Measurements from ENCODE around the gene FOXP1. TPM values are rescaled to one million over a fixed set of nuclear protein-coding genes. Genes with fewer than 3 reads are reported as not detected.

FOXP1 gene
- total and polyA plus RNA-seq, 2 of the 13 experiments (the other 11 are each of a cell fraction or from before 2014, with no cell fraction given), result 40.4 to 59.0 TPM

DNA sequence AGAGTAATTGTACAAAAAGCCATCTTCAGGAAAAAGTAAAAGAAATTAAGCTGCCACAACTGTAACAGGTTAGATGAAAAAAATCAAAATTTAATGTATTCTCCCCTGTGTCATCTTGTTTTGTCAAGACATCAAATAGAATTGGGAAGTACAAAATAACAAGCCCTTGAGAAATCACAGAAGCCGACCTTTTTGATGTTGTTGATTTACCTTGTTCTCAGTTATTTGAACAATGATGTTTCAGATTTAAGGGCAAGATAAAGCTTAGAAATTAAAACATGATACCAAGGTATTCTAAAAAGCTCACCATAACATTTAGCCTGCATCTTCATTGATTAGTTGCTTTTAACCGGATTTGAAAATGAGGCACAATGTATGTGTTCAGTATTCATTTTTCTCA is 523.0 kb downstream of the FOXP1 start (continued):
- TF ChIP-seq SOX5 (CRISPR knock-in tag; IDR thresholded peaks at IDR 0.05; ENCODE audit: borderline replicate concordance), result peak; percentile 94
- TF ChIP-seq RFXAP (CRISPR knock-in tag; IDR thresholded peaks at IDR 0.05; ENCODE audit: borderline replicate concordance), result no peak
- no peak for TF ChIP-seq NR1H2 (CRISPR knock-in tag; IDR thresholded peaks at IDR 0.05; ENCODE audit: borderline replicate concordance, low read depth)
- no peak for TF ChIP-seq ZSCAN31 (CRISPR knock-in tag; IDR thresholded peaks at IDR 0.05; ENCODE audit: low read depth)
- TF ChIP-seq, protein P1, sequence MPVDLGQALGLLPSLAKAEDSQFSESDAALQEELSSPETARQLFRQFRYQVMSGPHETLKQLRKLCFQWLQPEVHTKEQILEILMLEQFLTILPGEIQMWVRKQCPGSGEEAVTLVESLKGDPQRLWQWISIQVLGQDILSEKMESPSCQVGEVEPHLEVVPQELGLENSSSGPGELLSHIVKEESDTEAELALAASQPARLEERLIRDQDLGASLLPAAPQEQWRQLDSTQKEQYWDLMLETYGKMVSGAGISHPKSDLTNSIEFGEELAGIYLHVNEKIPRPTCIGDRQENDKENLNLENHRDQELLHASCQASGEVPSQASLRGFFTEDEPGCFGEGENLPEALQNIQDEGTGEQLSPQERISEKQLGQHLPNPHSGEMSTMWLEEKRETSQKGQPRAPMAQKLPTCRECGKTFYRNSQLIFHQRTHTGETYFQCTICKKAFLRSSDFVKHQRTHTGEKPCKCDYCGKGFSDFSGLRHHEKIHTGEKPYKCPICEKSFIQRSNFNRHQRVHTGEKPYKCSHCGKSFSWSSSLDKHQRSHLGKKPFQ (CRISPR knock-in tag; IDR thresholded peaks at IDR 0.05; ENCODE audit: insufficient replicate concordance), result no peak
- TF ChIP-seq CBX2 (IDR thresholded peaks at IDR 0.05; ENCODE audit: low read depth, low read length), result no peak
- TF ChIP-seq CBX2 (CRISPR knock-in tag; IDR thresholded peaks at IDR 0.05; ENCODE audit: low read depth), result no peak
- TF ChIP-seq ZNF841 (CRISPR knock-in tag; IDR thresholded peaks at IDR 0.05; ENCODE audit: borderline replicate concordance), result no peak
- 0 out of 2 replicates have a peak, but pooled peaks have one; percentile 31 for TF ChIP-seq ZNF792 (CRISPR knock-in tag; IDR thresholded peaks at IDR 0.05)
- TF ChIP-seq ISX (CRISPR knock-in tag; conservative IDR thresholded peaks at IDR 0.05), result no peak
- TF ChIP-seq SP2 (CRISPR knock-in tag; IDR thresholded peaks at IDR 0.05), result no peak
- no peak for TF ChIP-seq SNAI1 (CRISPR knock-in tag; IDR thresholded peaks at IDR 0.05; ENCODE audit: borderline replicate concordance)
- TF ChIP-seq ZBTB7A (CRISPR knock-in tag; IDR thresholded peaks at IDR 0.05), result no peak
- peak; percentile 39; the same call in 1 of the 2 replicates for TF ChIP-seq HNF4A (CRISPR knock-in tag; IDR thresholded peaks at IDR 0.05)
- TF ChIP-seq TCF12 (IDR thresholded peaks at IDR 0.05), result no peak
- no peak for TF ChIP-seq TCF12 (CRISPR knock-in tag; IDR thresholded peaks at IDR 0.05)
- TF ChIP-seq STAT5B (CRISPR knock-in tag; IDR thresholded peaks at IDR 0.05), result no peak
- peak; percentile 67 for TF ChIP-seq ELF3 (CRISPR knock-in tag; IDR thresholded peaks at IDR 0.05)
- TF ChIP-seq ZBTB1 (CRISPR knock-in tag; IDR thresholded peaks at IDR 0.05; ENCODE audit: borderline replicate concordance), result no peak
- no peak for TF ChIP-seq RORA (CRISPR knock-in tag; IDR thresholded peaks at IDR 0.05)
- no peak for TF ChIP-seq ZNF644 (CRISPR knock-in tag; IDR thresholded peaks at IDR 0.05; ENCODE audit: low read depth)
- TF ChIP-seq CENPX (CRISPR knock-in tag; IDR thresholded peaks at IDR 0.05), result no peak
- no peak for TF ChIP-seq NCOA1 (CRISPR knock-in tag; IDR thresholded peaks at IDR 0.05)
- no peak for TF ChIP-seq ZFYVE20 (CRISPR knock-in tag; IDR thresholded peaks at IDR 0.05; ENCODE audit: borderline replicate concordance, low read depth)
- peak; percentile 32; the same call in 1 of the 2 replicates for TF ChIP-seq FOSL1 (CRISPR knock-in tag; IDR thresholded peaks at IDR 0.05; ENCODE audit: borderline replicate concordance)
- TF ChIP-seq, protein P2, sequence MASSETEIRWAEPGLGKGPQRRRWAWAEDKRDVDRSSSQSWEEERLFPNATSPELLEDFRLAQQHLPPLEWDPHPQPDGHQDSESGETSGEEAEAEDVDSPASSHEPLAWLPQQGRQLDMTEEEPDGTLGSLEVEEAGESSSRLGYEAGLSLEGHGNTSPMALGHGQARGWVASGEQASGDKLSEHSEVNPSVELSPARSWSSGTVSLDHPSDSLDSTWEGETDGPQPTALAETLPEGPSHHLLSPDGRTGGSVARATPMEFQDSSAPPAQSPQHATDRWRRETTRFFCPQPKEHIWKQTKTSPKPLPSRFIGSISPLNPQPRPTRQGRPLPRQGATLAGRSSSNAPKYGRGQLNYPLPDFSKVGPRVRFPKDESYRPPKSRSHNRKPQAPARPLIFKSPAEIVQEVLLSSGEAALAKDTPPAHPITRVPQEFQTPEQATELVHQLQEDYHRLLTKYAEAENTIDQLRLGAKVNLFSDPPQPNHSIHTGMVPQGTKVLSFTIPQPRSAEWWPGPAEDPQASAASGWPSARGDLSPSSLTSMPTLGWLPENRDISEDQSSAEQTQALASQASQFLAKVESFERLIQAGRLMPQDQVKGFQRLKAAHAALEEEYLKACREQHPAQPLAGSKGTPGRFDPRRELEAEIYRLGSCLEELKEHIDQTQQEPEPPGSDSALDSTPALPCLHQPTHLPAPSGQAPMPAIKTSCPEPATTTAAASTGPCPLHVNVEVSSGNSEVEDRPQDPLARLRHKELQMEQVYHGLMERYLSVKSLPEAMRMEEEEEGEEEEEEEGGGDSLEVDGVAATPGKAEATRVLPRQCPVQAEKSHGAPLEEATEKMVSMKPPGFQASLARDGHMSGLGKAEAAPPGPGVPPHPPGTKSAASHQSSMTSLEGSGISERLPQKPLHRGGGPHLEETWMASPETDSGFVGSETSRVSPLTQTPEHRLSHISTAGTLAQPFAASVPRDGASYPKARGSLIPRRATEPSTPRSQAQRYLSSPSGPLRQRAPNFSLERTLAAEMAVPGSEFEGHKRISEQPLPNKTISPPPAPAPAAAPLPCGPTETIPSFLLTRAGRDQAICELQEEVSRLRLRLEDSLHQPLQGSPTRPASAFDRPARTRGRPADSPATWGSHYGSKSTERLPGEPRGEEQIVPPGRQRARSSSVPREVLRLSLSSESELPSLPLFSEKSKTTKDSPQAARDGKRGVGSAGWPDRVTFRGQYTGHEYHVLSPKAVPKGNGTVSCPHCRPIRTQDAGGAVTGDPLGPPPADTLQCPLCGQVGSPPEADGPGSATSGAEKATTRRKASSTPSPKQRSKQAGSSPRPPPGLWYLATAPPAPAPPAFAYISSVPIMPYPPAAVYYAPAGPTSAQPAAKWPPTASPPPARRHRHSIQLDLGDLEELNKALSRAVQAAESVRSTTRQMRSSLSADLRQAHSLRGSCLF (CRISPR knock-in tag; IDR thresholded peaks at IDR 0.05; ENCODE audit: borderline replicate concordance), result no peak
